ENCODE data around the gene SMTN.
A peak's percentile ranks its signal among the peaks of the same experiment; 100 is the strongest.
"Not testable (repeated sequence)": the region's sequence is repeated elsewhere in the genome, so short reads cannot be mapped to it uniquely, and the experiment has no call there.

Gene SMTN

GRCh38 chr22:31106001-31106571, 25.0 kb downstream of the SMTN start:
- DNase-seq = no peak

GRCh38 chr22:31106731-31107177, 25.6 kb downstream of the SMTN start:
- no peak for DNase-seq

- DNase-seq = peak; percentile 42 to 55
These were observed 26.2 kb downstream of the SMTN start, which contains the start of gene SELENOM for GRCh38 chr22:31107178-31107893. TSS of gene SELENOM (minus strand) at chr22:31107568. CDS start at chr22:31107505, 63 bp downstream.

GRCh38 chr22:31107894-31108218, 26.7 kb downstream of the SMTN start:
- no peak for DNase-seq

- not testable (repeated sequence) for DNase-seq
These were observed 31.5 kb downstream of the SMTN start for GRCh38 chr22:31112547-31113091.

GRCh38 chr22:31118046-31118820, 37.1 kb downstream of the SMTN start:
- DNase-seq = no peak

DNA sequence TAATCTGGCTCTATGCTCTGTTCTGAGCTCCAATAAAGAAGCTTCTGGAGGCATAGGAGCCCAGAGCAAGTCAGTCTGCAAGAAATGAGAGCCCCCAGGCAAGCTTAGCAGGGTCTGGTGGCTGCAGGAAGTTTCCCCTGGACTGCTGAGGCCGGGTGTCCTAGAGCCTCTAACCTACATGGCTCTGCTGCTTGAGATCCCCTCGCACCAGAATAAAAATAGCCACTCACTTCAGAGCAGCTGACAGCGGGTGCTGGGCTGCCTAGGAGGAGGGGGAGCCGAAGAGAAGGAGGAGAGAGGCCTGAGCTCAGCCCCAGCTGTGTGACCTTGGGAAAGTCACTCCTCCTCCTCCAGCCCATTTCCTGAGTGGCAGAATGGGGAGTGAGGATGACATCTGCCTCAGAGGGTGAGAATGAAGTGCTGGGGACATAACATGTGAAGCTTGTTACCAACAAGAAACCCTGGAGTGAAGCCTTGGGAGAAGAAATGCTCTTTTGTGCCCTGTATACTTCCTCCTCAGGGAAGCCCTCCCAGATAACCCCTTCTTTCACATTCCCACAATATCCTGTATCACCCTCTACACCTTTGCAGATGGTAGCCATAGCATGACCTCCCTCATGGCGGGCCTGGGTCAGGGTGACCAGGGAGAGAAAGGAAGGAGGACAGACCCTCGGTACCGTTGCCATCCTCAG, 38.1 kb downstream of the SMTN start:
- DNase-seq = no peak

DNA sequence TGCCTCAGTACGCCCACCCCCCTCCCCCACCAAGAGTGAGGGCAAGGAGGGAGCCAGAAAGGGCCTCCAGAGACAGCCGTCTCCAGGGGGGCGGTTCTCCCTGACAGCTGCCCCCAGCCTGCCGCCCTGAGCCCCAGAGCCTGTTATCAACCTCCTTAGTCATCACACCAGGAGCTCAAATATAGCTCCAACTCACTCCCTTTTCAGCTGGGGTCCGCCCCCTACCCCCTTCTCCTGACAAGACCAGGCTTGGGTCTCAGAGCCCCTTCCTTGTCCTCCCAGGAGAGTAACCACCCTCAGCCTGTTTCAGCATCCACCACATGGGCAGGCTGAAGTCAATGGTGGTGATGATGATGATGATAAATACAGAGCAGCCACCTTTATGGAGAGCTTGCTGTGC, 39.1 kb downstream of the SMTN start:
- DNase-seq = no peak

DNA sequence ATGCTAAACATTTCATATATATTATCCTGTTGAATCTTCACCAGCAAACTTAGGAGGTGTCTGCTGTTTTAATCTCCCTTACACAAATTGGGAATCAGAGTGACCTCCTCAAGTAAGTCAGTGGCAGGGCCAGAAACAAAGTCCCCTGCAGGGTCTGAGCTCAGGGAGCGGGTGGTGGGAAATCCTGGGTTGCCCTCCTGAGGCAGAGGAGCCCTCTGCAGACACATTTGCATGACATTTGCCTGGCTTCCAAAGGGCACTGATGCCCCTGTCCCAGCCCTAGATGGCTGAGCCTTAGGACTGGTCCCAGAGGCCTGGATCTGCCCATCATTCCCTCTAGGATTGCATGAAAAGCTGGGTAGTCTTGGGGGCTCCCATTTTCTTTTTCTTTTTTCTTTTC, 39.5 kb downstream of the SMTN start:
- DNase-seq = no peak

DNA sequence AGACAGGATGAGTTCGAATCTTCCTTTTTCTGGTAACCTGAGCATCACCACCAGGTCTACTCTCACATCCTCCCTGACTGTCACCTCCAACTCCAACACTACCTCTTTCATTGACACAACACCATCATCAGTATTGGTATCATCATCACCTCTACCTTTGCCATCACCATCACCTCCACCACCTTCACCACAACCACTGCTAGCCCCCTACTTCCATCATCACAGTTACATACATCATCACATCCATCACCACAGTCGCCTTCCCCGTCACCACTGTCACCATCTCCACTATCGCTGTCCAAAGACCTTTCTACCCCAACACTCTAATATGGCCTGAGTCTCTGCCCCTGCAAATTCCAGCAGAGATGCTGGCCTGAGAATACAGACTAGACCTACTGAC, 40.3 kb downstream of the SMTN start:
- no peak for DNase-seq

- DNase-seq = no peak
These were observed 41.0 kb downstream of the SMTN start for GRCh38 chr22:31122196-31122531.

DNA sequence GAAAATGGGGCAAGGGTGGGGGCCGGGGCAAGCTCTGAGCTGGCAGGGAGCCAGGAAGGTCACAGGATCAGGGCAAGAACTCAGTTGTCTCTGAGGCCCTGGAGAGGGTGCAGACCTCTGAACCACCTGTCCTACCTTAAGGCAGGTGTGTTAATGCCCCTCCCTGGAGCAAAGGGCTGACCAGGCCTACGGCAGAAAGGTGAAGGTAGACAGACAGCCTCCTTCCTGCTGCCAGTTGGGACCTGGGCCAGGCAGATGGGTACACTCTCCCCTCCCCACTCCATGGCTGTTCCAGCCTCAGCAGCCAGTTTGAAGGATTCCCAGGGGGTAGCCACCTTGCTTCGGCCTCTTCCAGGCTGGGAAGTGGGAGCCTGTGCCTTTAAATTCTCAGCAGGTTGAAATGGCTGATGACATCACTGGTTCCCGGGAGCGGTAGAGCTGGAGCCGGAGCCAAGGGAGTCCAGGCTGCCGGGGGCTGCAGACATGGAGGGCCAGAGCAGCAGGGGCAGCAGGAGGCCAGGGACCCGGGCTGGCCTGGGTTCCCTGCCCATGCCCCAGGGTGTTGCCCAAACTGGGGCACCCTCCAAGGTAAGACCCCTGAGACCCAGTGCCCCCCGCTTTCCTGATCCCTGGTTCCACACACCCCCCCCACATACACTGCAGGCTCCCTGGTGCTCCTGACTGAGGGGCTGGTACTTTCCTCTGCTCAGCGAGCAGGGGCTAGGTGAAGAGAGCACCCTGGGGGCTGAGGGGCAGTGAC, 41.6 kb downstream of the SMTN start, which contains the start of gene INPP5J:
Gene INPP5J, plus strand, starts transcription at position 435 of the 760 bp plus-strand sequence. Its CDS starts 49 bp downstream, at position 484.
- DNase-seq = no peak

DNA sequence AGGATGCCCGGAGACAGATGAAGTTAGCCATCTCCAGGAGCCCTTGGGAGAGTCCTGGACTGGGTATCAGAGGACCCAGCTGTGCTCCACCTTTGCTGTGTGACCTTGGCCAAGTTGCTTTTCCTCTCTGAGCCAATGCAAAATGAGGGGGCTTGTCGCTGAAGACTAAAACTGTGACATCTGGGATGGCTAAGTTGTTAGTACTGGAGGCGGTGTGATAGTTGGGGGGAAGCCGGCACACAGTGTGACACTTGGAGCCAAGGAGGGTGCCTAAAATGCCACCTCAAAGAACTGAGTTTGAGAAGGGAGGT, 42.1 kb downstream of the SMTN start:
- no peak for DNase-seq

DNA sequence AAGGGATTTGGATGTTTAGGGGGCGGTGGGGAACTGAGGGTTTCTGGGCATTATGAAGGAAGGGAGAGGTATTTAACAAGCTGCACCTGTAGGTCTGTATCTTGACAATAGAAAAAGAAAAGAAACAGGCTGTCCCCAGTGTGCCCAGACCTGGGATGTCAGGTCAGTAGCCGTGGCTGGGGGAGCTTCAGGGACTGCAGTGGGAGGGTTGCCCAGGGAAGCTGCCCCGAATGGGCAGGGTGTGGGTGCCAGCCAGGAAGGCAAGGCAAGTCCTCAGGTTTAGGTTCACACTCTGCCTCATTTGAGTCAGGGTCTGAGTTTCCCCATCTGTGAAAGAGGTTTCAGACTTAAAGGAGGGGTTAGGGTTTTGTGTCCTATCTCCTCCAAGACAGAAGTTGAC, 43.2 kb downstream of the SMTN start:
- no peak for DNase-seq

DNA sequence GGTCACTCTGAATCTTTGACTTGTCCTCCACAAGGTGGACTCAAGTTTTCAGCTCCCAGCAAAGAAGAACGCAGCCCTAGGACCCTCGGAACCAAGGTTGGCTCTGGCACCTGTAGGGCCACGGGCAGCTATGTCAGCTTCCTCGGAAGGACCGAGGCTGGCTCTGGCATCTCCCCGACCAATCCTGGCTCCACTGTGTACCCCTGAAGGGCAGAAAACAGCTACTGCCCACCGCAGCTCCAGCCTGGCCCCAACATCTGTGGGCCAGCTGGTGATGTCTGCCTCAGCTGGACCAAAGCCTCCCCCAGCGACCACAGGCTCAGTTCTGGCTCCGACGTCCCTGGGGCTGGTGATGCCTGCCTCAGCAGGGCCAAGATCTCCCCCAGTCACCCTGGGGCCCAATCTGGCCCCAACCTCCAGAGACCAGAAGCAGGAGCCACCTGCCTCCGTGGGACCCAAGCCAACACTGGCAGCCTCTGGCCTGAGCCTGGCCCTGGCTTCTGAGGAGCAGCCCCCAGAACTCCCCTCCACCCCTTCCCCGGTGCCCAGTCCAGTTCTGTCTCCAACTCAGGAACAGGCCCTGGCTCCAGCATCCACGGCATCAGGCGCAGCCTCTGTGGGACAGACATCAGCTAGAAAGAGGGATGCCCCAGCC, 43.8 kb downstream of the SMTN start:
- DNase-seq = no peak

- DNase-seq = no peak
These were observed 44.5 kb downstream of the SMTN start for GRCh38 chr22:31125521-31126117.

- no peak for DNase-seq
These were observed 45.2 kb downstream of the SMTN start for GRCh38 chr22:31126128-31126868.

DNA sequence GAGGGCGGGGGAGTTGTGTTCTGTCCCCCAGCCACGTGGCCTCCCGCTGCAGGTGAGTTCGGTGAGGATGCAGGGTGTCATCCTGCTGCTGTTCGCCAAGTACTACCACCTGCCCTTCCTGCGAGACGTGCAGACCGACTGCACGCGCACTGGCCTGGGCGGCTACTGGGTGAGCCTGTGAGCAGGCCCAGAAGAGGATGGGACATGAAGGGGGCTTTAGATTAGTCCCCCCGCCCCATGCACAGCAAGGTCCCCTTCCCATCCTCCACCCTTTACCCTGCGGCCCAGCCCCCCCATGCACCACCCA, 45.7 kb downstream of the SMTN start:
- DNase-seq = no peak

GRCh38 chr22:31127181-31127772, 46.2 kb downstream of the SMTN start:
- no peak for DNase-seq

DNA sequence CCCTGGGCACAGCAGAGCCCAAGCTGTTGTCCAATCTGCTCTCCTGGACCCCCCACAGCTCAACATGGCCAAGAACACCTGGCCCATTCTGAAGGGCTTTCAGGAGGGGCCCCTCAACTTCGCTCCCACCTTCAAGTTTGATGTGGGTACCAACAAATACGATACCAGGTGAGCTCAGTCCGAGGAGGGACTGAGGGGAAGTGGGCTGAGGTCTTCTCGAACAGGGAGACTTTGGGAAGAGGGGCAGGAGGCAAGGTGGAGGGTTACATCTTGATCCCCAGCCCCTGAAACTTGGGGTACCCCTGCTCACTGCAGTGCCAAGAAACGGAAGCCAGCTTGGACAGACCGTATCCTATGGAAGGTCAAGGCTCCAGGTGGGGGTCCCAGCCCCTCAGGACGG, 47.0 kb downstream of the SMTN start:
- no peak for DNase-seq

GRCh38 chr22:31130873-31131272, 49.8 kb downstream of the SMTN start:
- DNase-seq = no peak
